LNCAP (cell line): ENCODE data around the gene ARHGAP19.

ENCODE experiments used
- TF ChIP-seq, protein P1 (sequence below): fragments of 450-650 bp; IDR thresholded peaks from 2 replicates; pipeline ENCODE4 v1.5.1; 2017; ENCODE audit warnings: mild to moderate bottlenecking

ARHGAP19 gene

DNA sequence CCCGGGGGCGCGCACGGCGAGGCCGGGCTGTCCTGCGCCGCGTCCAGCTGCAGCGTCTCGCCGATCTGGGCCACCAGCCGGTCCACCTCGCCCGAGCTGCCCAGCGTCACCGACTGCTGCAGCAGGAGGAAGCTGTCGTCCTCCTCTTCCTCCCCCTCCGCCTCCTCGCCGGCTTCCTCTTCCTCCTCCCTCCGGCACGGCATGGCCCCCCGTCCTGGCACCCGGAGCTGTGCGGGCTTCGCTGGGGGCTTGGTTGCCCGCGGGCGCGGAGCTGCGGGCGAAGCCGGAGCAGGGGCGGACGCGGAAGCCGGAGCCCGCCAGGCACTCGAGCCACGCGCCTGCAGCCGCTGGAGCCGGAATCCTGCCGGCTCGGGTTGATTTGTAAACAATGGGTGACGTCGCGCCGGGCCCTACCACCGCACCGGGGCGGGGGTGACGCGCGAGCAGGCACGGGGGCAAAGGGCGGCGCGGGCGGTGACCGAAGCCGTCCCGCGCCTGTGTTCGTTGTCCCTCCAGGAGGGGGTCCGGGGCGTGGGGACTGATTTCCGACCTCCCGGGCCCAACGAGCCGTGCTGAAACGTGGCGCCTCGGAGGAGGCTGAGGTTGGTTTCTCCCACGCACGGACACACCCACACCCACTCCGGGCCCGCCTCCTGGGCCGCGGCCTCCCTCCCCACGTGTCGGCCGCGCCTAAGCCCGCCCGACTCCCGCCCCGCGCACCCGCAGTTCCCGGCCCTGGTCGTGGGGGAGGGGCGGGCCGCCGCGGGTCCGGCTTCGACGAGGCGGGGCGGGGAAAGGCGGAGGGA lies 42.1 kb upstream of the ARHGAP19 start, which contains the start of gene FRAT2:
TSS of gene FRAT2 (minus strand) at position 360 of the 806 bp plus-strand sequence. CDS start at position 203, 157 bp downstream.
- TF ChIP-seq, protein P1, sequence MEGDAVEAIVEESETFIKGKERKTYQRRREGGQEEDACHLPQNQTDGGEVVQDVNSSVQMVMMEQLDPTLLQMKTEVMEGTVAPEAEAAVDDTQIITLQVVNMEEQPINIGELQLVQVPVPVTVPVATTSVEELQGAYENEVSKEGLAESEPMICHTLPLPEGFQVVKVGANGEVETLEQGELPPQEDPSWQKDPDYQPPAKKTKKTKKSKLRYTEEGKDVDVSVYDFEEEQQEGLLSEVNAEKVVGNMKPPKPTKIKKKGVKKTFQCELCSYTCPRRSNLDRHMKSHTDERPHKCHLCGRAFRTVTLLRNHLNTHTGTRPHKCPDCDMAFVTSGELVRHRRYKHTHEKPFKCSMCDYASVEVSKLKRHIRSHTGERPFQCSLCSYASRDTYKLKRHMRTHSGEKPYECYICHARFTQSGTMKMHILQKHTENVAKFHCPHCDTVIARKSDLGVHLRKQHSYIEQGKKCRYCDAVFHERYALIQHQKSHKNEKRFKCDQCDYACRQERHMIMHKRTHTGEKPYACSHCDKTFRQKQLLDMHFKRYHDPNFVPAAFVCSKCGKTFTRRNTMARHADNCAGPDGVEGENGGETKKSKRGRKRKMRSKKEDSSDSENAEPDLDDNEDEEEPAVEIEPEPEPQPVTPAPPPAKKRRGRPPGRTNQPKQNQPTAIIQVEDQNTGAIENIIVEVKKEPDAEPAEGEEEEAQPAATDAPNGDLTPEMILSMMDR, result no peak

DNA sequence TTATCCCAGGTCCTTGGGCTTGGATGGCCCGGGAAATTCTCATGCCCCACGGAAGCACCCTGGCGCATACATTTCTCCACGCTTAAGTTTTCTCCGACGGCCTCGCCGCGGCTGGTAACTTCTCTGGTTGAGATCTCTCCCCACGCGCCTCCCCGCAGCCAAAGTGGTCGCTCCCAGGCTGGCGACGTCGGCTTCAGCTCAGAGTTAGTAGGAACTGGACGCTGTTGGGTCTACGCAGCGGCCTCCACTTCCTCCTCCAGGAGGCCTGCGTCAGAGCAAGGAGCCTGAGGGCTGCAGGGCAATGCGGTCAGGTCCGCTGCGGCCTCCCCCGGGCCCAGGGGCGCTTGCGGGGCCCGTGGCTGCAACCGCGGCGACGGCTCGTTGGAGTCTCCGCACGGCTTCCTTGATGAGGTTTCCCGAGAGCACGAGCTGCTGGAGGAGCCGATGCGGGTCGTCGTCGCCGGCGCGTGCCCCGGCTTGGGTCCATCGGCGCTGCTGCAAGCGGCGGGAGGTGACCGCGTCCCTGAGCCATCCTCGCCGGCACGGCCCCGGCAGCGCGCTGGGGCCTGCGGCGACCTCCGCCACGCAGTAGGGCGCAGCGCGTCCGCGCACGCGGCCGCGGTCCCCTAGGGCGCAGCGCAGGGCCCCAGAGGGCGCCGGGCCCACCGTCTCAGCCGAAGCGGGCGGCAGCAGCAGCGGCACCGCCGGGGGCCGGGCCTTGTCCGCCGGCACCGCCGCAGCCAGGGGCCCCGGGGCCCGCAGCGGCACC lies 41.3 kb upstream of the ARHGAP19 start:
- TF ChIP-seq, protein P1, result no peak

DNA sequence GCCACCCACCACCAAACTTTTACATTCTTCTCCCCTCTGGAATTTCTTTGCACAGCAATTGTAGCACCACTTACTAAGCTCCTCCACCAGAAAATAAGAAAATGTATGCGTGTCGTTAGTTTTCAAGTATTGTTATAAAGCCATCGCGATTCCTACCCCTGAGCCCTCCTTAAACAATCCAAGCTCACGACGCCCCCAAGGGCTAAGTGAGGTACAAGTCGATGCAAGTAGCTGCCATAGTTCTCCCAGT lies 40.8 kb upstream of the ARHGAP19 start:
- TF ChIP-seq, protein P1, result no peak

DNA sequence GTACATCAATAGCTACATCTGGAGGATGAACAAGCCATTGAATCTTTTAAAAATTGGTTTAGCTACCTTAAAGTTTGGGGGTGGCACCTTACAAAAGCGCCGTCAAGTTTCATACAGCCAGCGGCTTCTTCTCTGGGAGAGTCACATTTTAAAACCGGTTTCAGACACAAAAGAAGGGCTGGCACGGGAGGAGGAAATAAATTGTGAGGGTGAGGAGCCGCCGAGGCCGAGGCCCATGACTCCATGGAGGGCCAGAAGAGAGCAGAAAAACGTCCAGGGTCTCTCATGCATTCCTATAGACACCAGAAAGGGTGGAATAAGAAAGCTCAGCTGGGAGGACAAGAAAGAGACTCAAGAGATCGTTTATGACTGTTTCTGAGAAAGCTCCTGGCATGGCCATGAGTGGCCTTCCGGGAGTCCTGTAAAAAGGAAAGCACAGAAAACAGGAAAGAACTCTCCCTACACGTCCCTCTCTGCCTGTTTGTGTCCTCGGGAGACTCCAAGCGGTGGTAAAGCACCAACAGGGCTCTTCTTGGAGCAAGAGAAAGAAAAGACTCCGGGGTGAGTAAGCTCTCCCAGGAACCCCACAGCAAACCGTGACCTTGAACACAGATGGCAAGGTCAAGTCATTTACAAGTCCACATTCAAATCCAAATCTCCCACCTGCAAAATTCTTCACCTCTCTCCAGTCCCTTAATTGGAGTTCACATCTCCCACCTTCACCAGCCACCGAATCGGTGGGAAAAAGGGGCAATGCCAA lies 40.3 kb upstream of the ARHGAP19 start:
- TF ChIP-seq, protein P1, result no peak; the same call in 1 of the 2 replicates

DNA sequence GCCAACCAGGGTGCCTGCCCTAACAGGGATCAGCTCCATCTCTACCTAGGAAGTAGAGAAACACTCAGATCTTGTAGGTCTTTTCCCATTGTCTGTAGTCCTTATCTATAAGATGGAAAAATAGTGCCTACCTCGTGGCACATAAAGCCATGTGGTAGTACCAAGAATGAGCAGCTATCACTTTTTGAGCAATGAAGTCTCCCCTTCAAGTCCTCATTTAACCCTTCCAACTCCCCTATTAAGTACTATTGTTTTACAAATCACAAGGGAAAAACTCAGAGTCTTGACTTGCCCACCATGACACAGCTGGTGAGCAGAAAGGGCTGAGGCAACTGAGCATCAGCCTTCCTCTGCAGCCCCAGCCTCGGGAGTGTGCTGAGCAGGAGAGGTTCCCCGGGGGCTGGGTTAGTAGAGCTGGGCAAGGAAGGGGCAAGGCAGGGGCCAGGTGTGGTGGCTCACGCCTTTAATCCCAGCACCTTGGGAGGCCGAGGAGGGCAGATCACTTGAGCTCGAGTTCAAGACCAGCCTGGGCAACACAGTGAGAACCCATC lies 38.8 kb upstream of the ARHGAP19 start:
- TF ChIP-seq, protein P1, result no peak

DNA sequence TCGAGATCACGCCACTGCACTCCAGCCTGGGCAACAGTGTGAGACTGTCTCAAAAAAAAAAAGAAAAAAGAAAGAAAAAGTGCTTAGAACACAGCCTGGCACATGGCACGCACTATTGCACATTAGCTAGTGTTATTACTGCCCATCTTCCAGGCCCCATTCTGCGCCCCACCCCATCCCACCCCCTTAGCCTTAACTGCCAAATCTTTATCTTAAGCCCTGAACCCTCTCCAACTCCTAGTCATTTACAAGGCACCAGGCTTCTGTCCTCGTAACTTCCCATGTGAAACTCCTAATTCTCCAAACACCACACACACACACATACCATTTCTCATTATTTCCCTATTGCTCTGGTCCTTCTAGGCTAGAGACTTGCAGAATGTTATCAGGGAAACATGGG lies 37.3 kb upstream of the ARHGAP19 start:
- TF ChIP-seq, protein P1, result no peak

DNA sequence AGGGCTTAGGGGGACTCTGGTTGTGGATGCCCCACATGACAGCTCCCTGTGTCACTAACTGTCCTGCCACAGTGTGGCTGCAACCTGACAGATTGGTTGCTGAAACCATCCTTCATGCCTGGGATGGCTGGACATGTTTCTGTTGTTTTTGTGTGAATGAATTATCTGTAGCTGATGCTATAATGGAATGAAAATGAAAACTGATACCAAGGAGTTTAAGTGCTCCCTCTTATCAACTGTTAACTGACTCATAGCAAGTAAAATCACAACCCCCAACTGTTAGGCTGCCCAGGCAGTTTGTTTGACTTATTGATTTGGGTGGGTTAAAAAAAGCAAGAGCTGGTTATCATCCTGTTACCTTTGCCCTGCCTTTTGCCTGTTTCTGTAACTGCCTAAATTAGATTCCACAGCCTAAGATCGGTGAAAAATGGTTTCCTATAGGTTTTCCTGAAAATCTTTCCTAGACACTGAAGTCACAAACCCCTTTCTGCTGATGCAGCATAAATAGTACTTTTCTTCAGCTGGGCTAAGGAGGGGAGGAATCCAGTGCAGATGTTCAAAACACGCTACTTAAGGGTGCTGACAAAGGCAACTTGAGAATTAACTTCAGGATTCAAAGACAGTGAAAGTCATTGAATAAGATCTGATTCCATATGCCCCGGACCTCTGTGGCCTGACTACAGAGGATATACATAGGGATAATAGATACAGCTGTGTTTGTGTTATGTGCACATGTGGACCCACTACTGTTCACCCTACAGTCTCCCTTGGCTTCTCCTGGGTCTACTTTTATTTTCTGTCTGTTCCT lies 36.4 kb upstream of the ARHGAP19 start:
- TF ChIP-seq, protein P1, result no peak
